Thyroid gland (tissue), 4 donors: Measurements from ENCODE around the gene GLRA2.

Source experiments
- CTCF ChIP-seq, 6 experiments: fragments of 200-600 bp in 3 of 6; fragments of 450-650 bp in 3 of 6; sonication (generic) in 3 of 6; IDR thresholded peaks; one replicate each; pipeline ENCODE4 v1.5.1; 2016 to 2019; ENCODE audit warnings: antibody characterized with exemption in 6 of 6, mild to moderate bottlenecking in 2 of 6, inconsistent platforms in 1 of 6, moderate library complexity in 1 of 6
- POLR2A ChIP-seq, 2 donors: fragments of 450-650 bp; IDR thresholded peaks; one replicate each; pipeline ENCODE4 v1.6.1; 2017; ENCODE audit warnings: antibody characterized with exemption in 2 of 2, mild to moderate bottlenecking in 2 of 2, moderate library complexity in 1 of 2

DNA sequence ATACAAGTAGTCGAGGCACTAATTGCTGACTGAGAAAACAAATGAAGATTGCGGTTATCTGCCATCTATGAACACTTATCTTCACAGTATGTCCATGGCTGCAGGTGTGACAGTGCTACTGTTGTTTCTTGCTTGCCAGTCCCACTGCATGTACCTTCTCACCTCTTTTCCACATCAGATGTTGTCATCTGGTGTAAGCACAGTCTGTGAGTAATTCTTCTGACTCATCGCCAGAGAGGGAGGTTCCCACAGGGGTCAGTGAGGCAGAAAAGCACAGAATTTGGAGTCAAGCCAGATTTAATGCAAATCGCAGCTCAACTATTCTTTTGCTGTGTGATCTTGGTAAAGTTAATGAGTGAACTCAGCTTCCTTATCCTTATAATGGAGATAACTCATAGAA, 144.4 kb downstream of the GLRA2 start:
- TF ChIP-seq CTCF (IDR thresholded peaks at IDR 0.05): no peak
- no peak for TF ChIP-seq POLR2A (IDR thresholded peaks at IDR 0.05)
